Kidney epithelial cell (primary cell): ENCODE results near the gene PRKCA. TPM values are rescaled to one million over a fixed set of nuclear protein-coding genes. Genes with fewer than 3 reads are reported as not detected.

Experiments used
- DNase-seq: peaks from one replicate; pipeline ENCODE4 v3.0.0-alpha.2; 2010; ENCODE audit warnings: low read depth
- H3K27me3 ChIP-seq: 2 replicates; pipeline ENCODE4 v1.6.0; 2011; ENCODE audit warnings: low read length; ENCODE audit not compliant: control insufficient read depth, insufficient read depth
- H3K36me3 ChIP-seq: 2 replicates; pipeline ENCODE4 v1.5.1; 2011; ENCODE audit warnings: low read length; ENCODE audit not compliant: control insufficient read depth, insufficient read depth
- H3K4me3 ChIP-seq: 2 replicates; pipeline ENCODE4 v1.5.1; 2011; ENCODE audit warnings: low read depth, mild to moderate bottlenecking, control low read depth, low read length
- CTCF ChIP-seq: IDR thresholded peaks from 2 replicates; pipeline ENCODE4 v1.5.1; 2011; ENCODE audit warnings: mild to moderate bottlenecking, moderate library complexity, low read length, control low read depth, inconsistent platforms; ENCODE audit not compliant: insufficient read depth, poor library complexity, severe bottlenecking
- total RNA-seq: library from RNA; depleted of rRNA; stranded (reverse); fragments of >200 nt; gene quantifications from 2 replicates; pipeline ENCODE4 v1.2.3, GENCODE V29; 2015

The PRKCA gene
- total RNA-seq, 1 donor from 2014 or later = 5.7 TPM

GRCh38 chr17:66432411-66432957 is 130.1 kb downstream of the PRKCA start:
- Histone ChIP-seq H3K36me3 (no peaks in the 10 kb centered on the region), H3K27me3 (no peaks in the 10 kb centered on the region), H3K4me3 (no peak overlapping the region)
- no peak for DNase-seq
- no peak for TF ChIP-seq CTCF

- TF ChIP-seq CTCF = no peak
- H3K36me3 ChIP-seq = no peaks in the 10 kb centered on the region
- DNase-seq = no peak
Measured at GRCh38 chr17:66432996-66433551, 130.7 kb downstream of the PRKCA start.

GRCh38 chr17:66435182-66435581 is 132.8 kb downstream of the PRKCA start:
- no peak for DNase-seq
- H3K27me3 ChIP-seq = no peaks in the 10 kb centered on the region
- no peak for TF ChIP-seq CTCF
- H3K4me3 ChIP-seq = no peak overlapping the region
- H3K36me3 ChIP-seq = no peaks in the 10 kb centered on the region

More at GRCh38 chr17:66432996-66433551, 130.7 kb downstream of the PRKCA start:
- no peaks in the 10 kb centered on the region for H3K27me3 ChIP-seq
- H3K4me3 ChIP-seq = no peak overlapping the region

GRCh38 chr17:66436631-66437030 is 134.2 kb downstream of the PRKCA start:
- H3K36me3 ChIP-seq = no peaks in the 10 kb centered on the region
- H3K4me3 ChIP-seq = no peak overlapping the region
- H3K27me3 ChIP-seq = no peaks in the 10 kb centered on the region
- DNase-seq = no peak
- TF ChIP-seq CTCF = no peak

GRCh38 chr17:66437476-66438026 is 135.1 kb downstream of the PRKCA start:
- Histone ChIP-seq H3K36me3 (no peaks in the 10 kb centered on the region), H3K4me3 (no peak overlapping the region), H3K27me3 (no peaks in the 10 kb centered on the region)
- no peak for TF ChIP-seq CTCF
- no peak for DNase-seq

- no peak for TF ChIP-seq CTCF
- Histone ChIP-seq H3K27me3 (no peaks in the 10 kb centered on the region), H3K4me3 (no peak overlapping the region), H3K36me3 (no peaks in the 10 kb centered on the region)
- DNase-seq = no peak
Measured at GRCh38 chr17:66438101-66438500, 135.7 kb downstream of the PRKCA start.
